Astrocyte (in vitro differentiated cells and primary cell): ENCODE results near the gene CELA3B. TPM values are rescaled to one million over a fixed set of nuclear protein-coding genes. Genes with fewer than 3 reads are reported as not detected.
"Not testable (repeated sequence)": the region's sequence is repeated elsewhere in the genome, so short reads cannot be mapped to it uniquely, and the experiment has no call there.

Experiments
- DNase-seq: peaks from one replicate; pipeline ENCODE4 v3.0.0-alpha.2; 2010; ENCODE audit warnings: low read depth
- FAIRE-seq: peaks from 2 replicates; lab custom pipeline; 2011; peaks lifted over from hg19 to GRCh38; lab: Jason Lieb, UNC
- H2AFZ ChIP-seq: 2 replicates; pipeline ENCODE4 v1.6.0; 2012; ENCODE audit warnings: low read depth, low read length, inconsistent platforms
- H3K27ac ChIP-seq: 2 replicates; pipeline ENCODE4 v1.5.1; 2011; ENCODE audit warnings: low read depth, low read length, inconsistent platforms
- H3K27me3 ChIP-seq: 2 replicates; pipeline ENCODE4 v1.6.0; 2011; ENCODE audit warnings: low read length, inconsistent platforms; ENCODE audit not compliant: insufficient read depth
- H3K36me3 ChIP-seq: 2 replicates; pipeline ENCODE4 v1.5.1; 2011; ENCODE audit warnings: low read length, inconsistent platforms; ENCODE audit not compliant: insufficient read depth
- H3K4me1 ChIP-seq: 2 replicates; pipeline ENCODE4 v1.5.1; 2011; ENCODE audit warnings: low read length, inconsistent platforms; ENCODE audit not compliant: insufficient read depth
- H3K4me2 ChIP-seq: 2 replicates; pipeline ENCODE4 v1.6.0; 2012; ENCODE audit warnings: low read length, inconsistent platforms
- H3K4me3 ChIP-seq: 2 replicates; pipeline ENCODE4 v1.5.1; 2011; ENCODE audit warnings: low read depth, mild to moderate bottlenecking, low read length, inconsistent platforms; ENCODE audit not compliant: insufficient read depth
- H3K79me2 ChIP-seq: 2 replicates; pipeline ENCODE4 v1.6.0; 2012; ENCODE audit warnings: mild to moderate bottlenecking, low read length, inconsistent platforms; ENCODE audit not compliant: insufficient read depth
- H3K9ac ChIP-seq: 2 replicates; pipeline ENCODE4 v1.6.0; 2012; ENCODE audit warnings: mild to moderate bottlenecking, low read length, inconsistent platforms
- H3K9me3 ChIP-seq: 2 replicates; pipeline ENCODE4 v1.5.1; 2012; ENCODE audit warnings: low read depth, mild to moderate bottlenecking, low read length, inconsistent platforms; ENCODE audit not compliant: insufficient read depth
- H4K20me1 ChIP-seq: 2 replicates; pipeline ENCODE4 v1.6.0; 2012; ENCODE audit warnings: low read length, inconsistent platforms; ENCODE audit not compliant: insufficient read depth
- H3K27ac Mint-ChIP-seq: one replicate; pipeline ENCODE4 v1.8.0; 2021; ENCODE audit warnings: mild to moderate bottlenecking, mixed read lengths; ENCODE audit not compliant: unreplicated experiment
- H3K27me3 Mint-ChIP-seq: one replicate; pipeline ENCODE4 v1.8.0; 2021; ENCODE audit warnings: low read depth, mixed read lengths; ENCODE audit not compliant: unreplicated experiment
- H3K36me3 Mint-ChIP-seq: one replicate; pipeline ENCODE4 v1.8.0; 2021; ENCODE audit warnings: low read depth, mixed read lengths; ENCODE audit not compliant: unreplicated experiment
- H3K4me1 Mint-ChIP-seq: one replicate; pipeline ENCODE4 v1.8.0; 2021; ENCODE audit warnings: low read depth, mixed read lengths; ENCODE audit not compliant: unreplicated experiment
- H3K4me3 Mint-ChIP-seq: one replicate; pipeline ENCODE4 v1.8.0; 2021; ENCODE audit warnings: mild to moderate bottlenecking, moderate library complexity, mixed read lengths; ENCODE audit not compliant: unreplicated experiment
- H3K9me3 Mint-ChIP-seq: one replicate; pipeline ENCODE4 v1.8.0; 2021; ENCODE audit warnings: mild to moderate bottlenecking, mixed read lengths; ENCODE audit not compliant: unreplicated experiment
- total RNA-seq: library from RNA; stranded (reverse); gene quantifications from 2 replicates; pipeline ENCODE4 v1.2.1, GENCODE V29; 2021
- TF ChIP-seq, protein P1 (sequence below): IDR thresholded peaks from 2 replicates; pipeline ENCODE4 v1.5.1; 2011; ENCODE audit warnings: low read depth, mild to moderate bottlenecking, inconsistent platforms, low read length, moderate library complexity; ENCODE audit not compliant: insufficient read depth

CELA3B gene
- total RNA-seq, 1 donor from 2014 or later = not detected

GRCh38 chr1:22005261-22006149 lies 28.7 kb downstream of the CELA3B start:
- H3K36me3 ChIP-seq, H3K4me3 ChIP-seq, H3K9me3 Mint-ChIP-seq, H3K27me3 ChIP-seq, H3K4me3 Mint-ChIP-seq, H3K27ac Mint-ChIP-seq, H3K27ac ChIP-seq, DNase-seq, H3K4me2 ChIP-seq, H3K27me3 Mint-ChIP-seq, H2AFZ ChIP-seq, H3K9me3 ChIP-seq, H4K20me1 ChIP-seq, H3K4me1 Mint-ChIP-seq, H3K9ac ChIP-seq, H3K79me2 ChIP-seq, FAIRE-seq, H3K4me1 ChIP-seq, H3K36me3 Mint-ChIP-seq: not testable (repeated sequence)
- TF ChIP-seq, protein P1, sequence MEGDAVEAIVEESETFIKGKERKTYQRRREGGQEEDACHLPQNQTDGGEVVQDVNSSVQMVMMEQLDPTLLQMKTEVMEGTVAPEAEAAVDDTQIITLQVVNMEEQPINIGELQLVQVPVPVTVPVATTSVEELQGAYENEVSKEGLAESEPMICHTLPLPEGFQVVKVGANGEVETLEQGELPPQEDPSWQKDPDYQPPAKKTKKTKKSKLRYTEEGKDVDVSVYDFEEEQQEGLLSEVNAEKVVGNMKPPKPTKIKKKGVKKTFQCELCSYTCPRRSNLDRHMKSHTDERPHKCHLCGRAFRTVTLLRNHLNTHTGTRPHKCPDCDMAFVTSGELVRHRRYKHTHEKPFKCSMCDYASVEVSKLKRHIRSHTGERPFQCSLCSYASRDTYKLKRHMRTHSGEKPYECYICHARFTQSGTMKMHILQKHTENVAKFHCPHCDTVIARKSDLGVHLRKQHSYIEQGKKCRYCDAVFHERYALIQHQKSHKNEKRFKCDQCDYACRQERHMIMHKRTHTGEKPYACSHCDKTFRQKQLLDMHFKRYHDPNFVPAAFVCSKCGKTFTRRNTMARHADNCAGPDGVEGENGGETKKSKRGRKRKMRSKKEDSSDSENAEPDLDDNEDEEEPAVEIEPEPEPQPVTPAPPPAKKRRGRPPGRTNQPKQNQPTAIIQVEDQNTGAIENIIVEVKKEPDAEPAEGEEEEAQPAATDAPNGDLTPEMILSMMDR = peak; percentile 4

DNA sequence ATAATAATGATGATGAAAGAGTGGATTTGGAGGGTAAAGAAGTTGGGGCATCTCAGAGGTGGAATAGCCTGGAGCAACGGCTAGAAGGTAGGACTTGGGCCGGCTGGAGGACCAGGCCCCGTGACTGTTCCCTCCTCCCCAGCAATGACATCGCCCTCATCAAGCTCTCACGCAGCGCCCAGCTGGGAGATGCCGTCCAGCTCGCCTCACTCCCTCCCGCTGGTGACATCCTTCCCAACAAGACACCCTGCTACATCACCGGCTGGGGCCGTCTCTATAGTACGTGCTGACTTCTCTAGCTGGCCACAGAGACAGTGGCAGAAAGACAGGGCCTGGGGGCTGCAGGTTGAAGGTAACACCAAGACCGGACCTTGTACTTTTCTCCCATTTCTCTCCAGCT lies 29.9 kb downstream of the CELA3B start:
- H3K4me1 ChIP-seq, H3K4me1 Mint-ChIP-seq, H3K27ac ChIP-seq, H3K9me3 Mint-ChIP-seq, DNase-seq, H3K27ac Mint-ChIP-seq, H3K36me3 Mint-ChIP-seq, H3K4me2 ChIP-seq, H3K79me2 ChIP-seq, FAIRE-seq, H3K36me3 ChIP-seq, H3K9ac ChIP-seq, H3K4me3 ChIP-seq, H4K20me1 ChIP-seq, H2AFZ ChIP-seq, H3K9me3 ChIP-seq, H3K27me3 Mint-ChIP-seq, H3K4me3 Mint-ChIP-seq, H3K27me3 ChIP-seq: not testable (repeated sequence)

DNA sequence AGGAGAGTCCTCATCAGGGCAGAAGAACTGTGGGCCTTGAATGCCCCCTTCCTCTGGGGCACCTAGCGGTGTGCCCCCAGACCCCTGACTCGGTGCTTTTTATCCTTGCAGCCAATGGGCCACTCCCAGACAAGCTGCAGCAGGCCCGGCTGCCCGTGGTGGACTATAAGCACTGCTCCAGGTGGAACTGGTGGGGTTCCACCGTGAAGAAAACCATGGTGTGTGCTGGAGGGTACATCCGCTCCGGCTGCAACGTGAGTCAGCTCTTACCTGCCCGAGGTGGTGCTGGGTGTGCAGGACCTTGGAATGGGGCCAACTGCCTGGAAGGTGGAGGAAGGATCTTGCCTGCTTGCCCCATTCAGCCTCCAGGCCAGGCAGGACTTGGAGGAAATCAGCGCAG lies 30.4 kb downstream of the CELA3B start:
- H3K9me3 ChIP-seq, H3K4me1 ChIP-seq, H3K27ac ChIP-seq, H3K79me2 ChIP-seq, FAIRE-seq, H3K9ac ChIP-seq, H3K9me3 Mint-ChIP-seq, H3K4me3 ChIP-seq, H4K20me1 ChIP-seq, H3K36me3 ChIP-seq, H3K4me2 ChIP-seq, H3K4me1 Mint-ChIP-seq, H3K27me3 Mint-ChIP-seq, H3K27ac Mint-ChIP-seq, DNase-seq, H3K27me3 ChIP-seq, H2AFZ ChIP-seq, H3K36me3 Mint-ChIP-seq, H3K4me3 Mint-ChIP-seq: not testable (repeated sequence)

GRCh38 chr1:22009566-22009965 lies 32.7 kb downstream of the CELA3B start:
- not testable (repeated sequence) for FAIRE-seq, H3K27ac Mint-ChIP-seq, H4K20me1 ChIP-seq, H3K4me2 ChIP-seq, H3K27me3 Mint-ChIP-seq, H3K27me3 ChIP-seq, H3K9me3 Mint-ChIP-seq, H3K36me3 Mint-ChIP-seq, H3K79me2 ChIP-seq, H3K4me3 Mint-ChIP-seq, H3K27ac ChIP-seq, H3K4me3 ChIP-seq, H3K36me3 ChIP-seq, H3K9me3 ChIP-seq, H2AFZ ChIP-seq, DNase-seq, H3K4me1 Mint-ChIP-seq, H3K4me1 ChIP-seq, H3K9ac ChIP-seq

DNA sequence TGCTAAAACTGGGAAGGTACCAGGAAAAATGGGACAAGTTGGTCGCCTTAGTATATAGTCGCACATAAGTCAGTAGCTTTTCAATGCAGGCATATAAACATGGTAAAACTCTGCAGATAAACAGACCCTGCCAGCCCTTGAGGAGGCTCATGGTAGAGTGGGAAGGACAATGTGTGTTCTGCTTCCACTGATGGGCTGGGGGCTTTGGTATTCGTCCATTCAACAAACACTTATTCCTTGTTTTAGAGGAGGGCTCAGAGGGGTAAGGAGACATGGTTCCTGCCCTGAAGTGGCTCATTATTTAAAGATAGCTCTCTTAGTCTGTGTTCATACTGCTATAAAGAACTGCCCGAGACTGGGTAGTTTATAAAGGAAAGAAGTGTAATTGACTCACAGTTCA lies 35.9 kb downstream of the CELA3B start:
- not testable (repeated sequence) for FAIRE-seq, H3K79me2 ChIP-seq, H3K9ac ChIP-seq

More for the DNA sequence above, 35.9 kb downstream of the CELA3B start:
- not testable (repeated sequence) for H3K27me3 Mint-ChIP-seq, H3K27ac Mint-ChIP-seq, H3K4me2 ChIP-seq, H3K27ac ChIP-seq, DNase-seq, H3K9me3 ChIP-seq, H2AFZ ChIP-seq, H3K27me3 ChIP-seq, H3K4me3 ChIP-seq, H3K36me3 ChIP-seq, H3K9me3 Mint-ChIP-seq, H4K20me1 ChIP-seq, H3K4me1 Mint-ChIP-seq, H3K36me3 Mint-ChIP-seq, H3K4me1 ChIP-seq, H3K4me3 Mint-ChIP-seq
